Neural progenitor cell (in vitro differentiated cells): ENCODE measurements around the gene ANTXR1. TPM values are rescaled to one million over a fixed set of nuclear protein-coding genes. Genes with fewer than 3 reads are reported as not detected.

Experiments used
- DNase-seq: peaks from one replicate; pipeline ENCODE4 v3.0.0-alpha.2; 2016; ENCODE audit warnings: low spot score
- H2AFZ ChIP-seq: fragments of 200-600 bp; sonication (generic); replicated peaks from 2 replicates; pipeline ENCODE4 v1.6.1; 2016; ENCODE audit warnings: antibody characterized with exemption
- H3F3A ChIP-seq: fragments of 200-600 bp; sonication (generic); 2 replicates; pipeline ENCODE4 v1.6.1; 2016; ENCODE audit warnings: antibody characterized with exemption, low read depth
- H3K27ac ChIP-seq: fragments of 200-600 bp; sonication (generic); 2 replicates; pipeline ENCODE4 v1.5.1; 2016; ENCODE audit warnings: mild to moderate bottlenecking
- H3K27me3 ChIP-seq: fragments of 200-600 bp; sonication (generic); 2 replicates; pipeline ENCODE4 v1.6.1; 2016; ENCODE audit warnings: mild to moderate bottlenecking, moderate library complexity
- H3K36me3 ChIP-seq: fragments of 200-600 bp; sonication (generic); 2 replicates; pipeline ENCODE4 v1.5.1; 2016
- H3K4me1 ChIP-seq: fragments of 200-600 bp; sonication (generic); 2 replicates; pipeline ENCODE4 v1.6.1; 2016; ENCODE audit warnings: mixed run types
- H3K4me2 ChIP-seq: fragments of 200-600 bp; sonication (generic); 2 replicates; pipeline ENCODE4 v1.6.1; 2016
- H3K4me3 ChIP-seq: fragments of 200-600 bp; sonication (generic); 2 replicates; pipeline ENCODE4 v1.5.1; 2016
- H3K79me2 ChIP-seq: fragments of 200-600 bp; sonication (generic); 2 replicates; pipeline ENCODE4 v1.6.1; 2016; ENCODE audit warnings: low read depth
- H3K9ac ChIP-seq: fragments of 200-600 bp; sonication (generic); 2 replicates; pipeline ENCODE4 v1.6.1; 2016
- H3K9me3 ChIP-seq: fragments of 200-600 bp; sonication (generic); 2 replicates; pipeline ENCODE4 v1.5.1; 2016; ENCODE audit warnings: low read depth
- H4K20me1 ChIP-seq: fragments of 200-600 bp; sonication (generic); 2 replicates; pipeline ENCODE4 v1.6.1; 2016; ENCODE audit warnings: low read depth
- H3K27ac Mint-ChIP-seq: 3 replicates; pipeline ENCODE4 v1.8.0; 2021; ENCODE audit warnings: mixed read lengths
- H3K27me3 Mint-ChIP-seq: 2 replicates; pipeline ENCODE4 v1.8.0; 2022; ENCODE audit warnings: low read depth, mild to moderate bottlenecking, inconsistent platforms, moderate library complexity, mixed read lengths; ENCODE audit not compliant: insufficient read depth
- H3K36me3 Mint-ChIP-seq: 3 replicates; pipeline ENCODE4 v1.8.0; 2021; ENCODE audit warnings: mixed read lengths
- H3K4me1 Mint-ChIP-seq: 3 replicates; pipeline ENCODE4 v1.8.0; 2021; ENCODE audit warnings: mixed read lengths
- H3K4me3 Mint-ChIP-seq: 3 replicates; pipeline ENCODE4 v1.8.0; 2021; ENCODE audit warnings: mild to moderate bottlenecking, moderate library complexity, mixed read lengths
- H3K9me3 Mint-ChIP-seq: 3 replicates; pipeline ENCODE4 v1.8.0; 2020; ENCODE audit warnings: mixed read lengths
- EZH2 ChIP-seq: fragments of 200-600 bp; sonication (generic); IDR thresholded peaks from 2 replicates; pipeline ENCODE4 v1.6.1; 2017; ENCODE audit warnings: antibody characterized with exemption, mild to moderate bottlenecking, moderate library complexity
- EZH2phosphoT487 ChIP-seq: fragments of 200-600 bp; sonication (generic); IDR thresholded peaks from 2 replicates; pipeline ENCODE4 v1.6.1; 2017; ENCODE audit warnings: antibody characterized with exemption
- total RNA-seq: library from RNA; depleted of rRNA; stranded (reverse); fragments of >200 nt; gene quantifications from 2 replicates; pipeline ENCODE4 v1.2.3, GENCODE V29; 2015; ENCODE audit warnings: low replicate concordance
- TF ChIP-seq, protein P1 (sequence below): fragments of 200-600 bp; sonication (generic); IDR thresholded peaks from 2 replicates; pipeline ENCODE4 v1.5.1; 2017; ENCODE audit warnings: antibody characterized with exemption, mild to moderate bottlenecking

The ANTXR1 gene
- total RNA-seq, 1 donor from 2014 or later = 6.7 TPM

DNA sequence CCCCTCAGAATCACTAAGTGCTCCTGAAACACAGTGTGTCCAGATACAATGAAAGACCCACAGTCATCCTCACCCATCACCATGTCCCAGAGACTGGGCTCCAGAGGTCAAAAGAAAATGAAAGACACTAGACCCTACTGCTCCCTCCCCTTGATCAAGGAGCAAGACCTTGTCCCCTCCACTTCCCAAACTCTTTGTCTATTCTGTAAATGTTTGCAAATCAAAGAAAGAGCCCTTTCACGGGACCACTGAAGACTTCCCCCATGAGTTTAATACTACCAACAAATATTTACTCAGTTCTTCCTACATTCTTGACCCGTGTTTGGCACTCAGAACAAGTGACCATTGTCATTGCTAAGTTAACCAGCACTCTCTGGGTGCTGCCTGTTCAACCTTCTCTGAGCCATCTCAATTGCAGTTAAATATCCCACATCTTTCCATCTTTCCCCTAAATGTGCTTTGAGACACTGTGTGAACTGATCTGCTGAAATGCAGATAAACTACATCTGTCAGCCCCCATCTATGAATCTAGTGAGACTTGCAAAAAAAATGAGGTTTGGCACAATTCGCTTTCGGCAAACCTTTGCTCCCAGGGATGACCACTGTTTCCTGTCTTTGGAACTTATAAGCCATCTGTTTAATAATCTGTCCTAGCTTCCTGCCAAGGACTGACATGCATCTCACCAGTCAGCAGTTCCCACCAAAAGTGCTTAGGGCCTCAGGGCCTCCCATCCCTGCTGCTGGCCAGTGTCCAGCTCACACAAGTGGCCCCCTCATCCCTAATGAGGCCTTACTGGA lies 203.8 kb downstream of the ANTXR1 start:
- H3K4me2 ChIP-seq = no peak overlapping the region
- H3K9me3 ChIP-seq = no peaks in the 10 kb centered on the region
- no peak overlapping the region for H3K9ac ChIP-seq
- Mint-ChIP-seq H3K36me3 (peaks cover 24% of the 10 kb centered on the region), H3K4me1 (no peaks in the 10 kb centered on the region), H3K9me3 (no peaks in the 10 kb centered on the region), H3K4me3 (no peak overlapping the region), H3K27ac (no peak overlapping the region), H3K27me3 (no peaks in the 10 kb centered on the region)
- H3K27ac ChIP-seq = no peak overlapping the region
- H3K79me2 ChIP-seq = no peaks in the 10 kb centered on the region
- H4K20me1 ChIP-seq = no peaks in the 10 kb centered on the region
- TF ChIP-seq EZH2phosphoT487 (no peak), EZH2 (no peak)
- TF ChIP-seq, protein P1, sequence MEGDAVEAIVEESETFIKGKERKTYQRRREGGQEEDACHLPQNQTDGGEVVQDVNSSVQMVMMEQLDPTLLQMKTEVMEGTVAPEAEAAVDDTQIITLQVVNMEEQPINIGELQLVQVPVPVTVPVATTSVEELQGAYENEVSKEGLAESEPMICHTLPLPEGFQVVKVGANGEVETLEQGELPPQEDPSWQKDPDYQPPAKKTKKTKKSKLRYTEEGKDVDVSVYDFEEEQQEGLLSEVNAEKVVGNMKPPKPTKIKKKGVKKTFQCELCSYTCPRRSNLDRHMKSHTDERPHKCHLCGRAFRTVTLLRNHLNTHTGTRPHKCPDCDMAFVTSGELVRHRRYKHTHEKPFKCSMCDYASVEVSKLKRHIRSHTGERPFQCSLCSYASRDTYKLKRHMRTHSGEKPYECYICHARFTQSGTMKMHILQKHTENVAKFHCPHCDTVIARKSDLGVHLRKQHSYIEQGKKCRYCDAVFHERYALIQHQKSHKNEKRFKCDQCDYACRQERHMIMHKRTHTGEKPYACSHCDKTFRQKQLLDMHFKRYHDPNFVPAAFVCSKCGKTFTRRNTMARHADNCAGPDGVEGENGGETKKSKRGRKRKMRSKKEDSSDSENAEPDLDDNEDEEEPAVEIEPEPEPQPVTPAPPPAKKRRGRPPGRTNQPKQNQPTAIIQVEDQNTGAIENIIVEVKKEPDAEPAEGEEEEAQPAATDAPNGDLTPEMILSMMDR = no peak
- H3K36me3 ChIP-seq = no peaks in the 10 kb centered on the region
- no peak overlapping the region for H3K4me3 ChIP-seq
- H3K27me3 ChIP-seq = no peaks in the 10 kb centered on the region
- DNase-seq = no peak
- H3F3A ChIP-seq = no peaks in the 10 kb centered on the region
- H3K4me1 ChIP-seq = no peaks in the 10 kb centered on the region
- H2AFZ ChIP-seq = no peak overlapping the region

- TF ChIP-seq EZH2 (no peak), EZH2phosphoT487 (no peak)
- TF ChIP-seq, protein P1 = no peak
- H3K36me3 Mint-ChIP-seq = peaks cover 24% of the 10 kb centered on the region
- no peak overlapping the region for H3K27ac Mint-ChIP-seq
- H4K20me1 ChIP-seq = no peaks in the 10 kb centered on the region
- no peak overlapping the region for H3K4me3 ChIP-seq
- no peak overlapping the region for H3K27ac ChIP-seq
- H3K4me3 Mint-ChIP-seq = no peak overlapping the region
- H3K9ac ChIP-seq = no peak overlapping the region
- no peaks in the 10 kb centered on the region for H3K4me1 ChIP-seq
- no peak for DNase-seq
- H3K27me3 Mint-ChIP-seq = peaks cover 2% of the 10 kb centered on the region
- H3F3A ChIP-seq = no peaks in the 10 kb centered on the region
- no peaks in the 10 kb centered on the region for H3K9me3 ChIP-seq
- H3K27me3 ChIP-seq = no peaks in the 10 kb centered on the region
- no peaks in the 10 kb centered on the region for H3K36me3 ChIP-seq
- H3K4me1 Mint-ChIP-seq = no peaks in the 10 kb centered on the region
- H3K9me3 Mint-ChIP-seq = no peaks in the 10 kb centered on the region
- H3K4me2 ChIP-seq = no peak overlapping the region
- no peaks in the 10 kb centered on the region for H3K79me2 ChIP-seq
- no peak overlapping the region for H2AFZ ChIP-seq
These were observed 204.5 kb downstream of the ANTXR1 start for GRCh38 chr2:69217333-69218080.

GRCh38 chr2:69221512-69221911 lies 208.5 kb downstream of the ANTXR1 start:
- Histone ChIP-seq H3K79me2 (no peaks in the 10 kb centered on the region), H3K4me3 (no peak overlapping the region), H3K4me2 (no peak overlapping the region), H3K4me1 (peaks cover 13% of the 10 kb centered on the region), H4K20me1 (no peaks in the 10 kb centered on the region), H2AFZ (no peak overlapping the region), H3K9ac (no peak overlapping the region), H3K36me3 (no peaks in the 10 kb centered on the region), H3K27ac (no peak overlapping the region), H3K27me3 (no peaks in the 10 kb centered on the region), H3K9me3 (no peaks in the 10 kb centered on the region), H3F3A (no peaks in the 10 kb centered on the region)
- no peak for DNase-seq
- peaks cover 2% of the 10 kb centered on the region for H3K27me3 Mint-ChIP-seq
- no peak overlapping the region for H3K4me3 Mint-ChIP-seq
- no peaks in the 10 kb centered on the region for H3K9me3 Mint-ChIP-seq
- peaks cover 11% of the 10 kb centered on the region for H3K4me1 Mint-ChIP-seq
- H3K36me3 Mint-ChIP-seq = peaks cover 8% of the 10 kb centered on the region
- no peak overlapping the region for H3K27ac Mint-ChIP-seq
- TF ChIP-seq, protein P1 = no peak
